HCT116 (cell line): ENCODE results near the gene SOST. TPM values are rescaled to one million over a fixed set of nuclear protein-coding genes. Genes with fewer than 3 reads are reported as not detected.

Experiments
- ATAC-seq: fragments of 200-7000 bp; cut with Tn5 transposase; 2 replicates; pipeline ENCODE4 v1.9.1; 2020; ENCODE audit warnings: mild to moderate bottlenecking, moderate library complexity
- BruUV-seq: library from RNA; stranded (reverse); fragments of 400-500 nt; replicated peaks from 2 replicates; lab custom pipeline; 2021; lab: Mats Ljungman, UMichigan
- CTCF ChIA-PET: fragments of 300-600 bp; sonication (Branson Sonifier 250); formaldehyde crosslinking; loops from one replicate; lab custom pipeline; 2021; ENCODE audit warnings: antibody characterized with exemption; lab: Charles Lee
- POLR2A ChIA-PET: fragments of 300-600, 350-600 bp; sonication (Branson Sonifier 250); formaldehyde crosslinking; loops from one replicate; lab custom pipeline; 2021; ENCODE audit warnings: antibody characterized with exemption; lab: Charles Lee
- RAD21 ChIA-PET, 2 experiments: fragments of 300-600 bp; sonication (Branson Sonifier 250); formaldehyde crosslinking; loops; one replicate each; lab custom pipeline; 2023; ENCODE audit warnings: low total read pairs in 2 of 2; ENCODE audit not compliant: uncharacterized antibody in 2 of 2, unreplicated experiment in 2 of 2, low non-redundant PET in 1 of 2; lab: Charles Lee
- DNase-seq: peaks from one replicate; pipeline ENCODE4 v3.0.0-alpha.2; 2010; ENCODE audit warnings: low read depth, low spot score
- H2AFZ ChIP-seq: fragments of 200-600 bp; shearing (Covaris generic), sonication (generic); 2 replicates; pipeline ENCODE4 v1.6.1; 2017; ENCODE audit warnings: low read depth, mixed run types, mixed read lengths, antibody characterized with exemption, low read length; ENCODE audit not compliant: poor library complexity, severe bottlenecking
- H3K27ac ChIP-seq: 2 replicates; pipeline ENCODE4 v1.5.1; 2012; ENCODE audit warnings: low read depth, low read length
- H3K27me3 ChIP-seq: fragments of 200-600 bp; sonication (generic); 2 replicates; pipeline ENCODE4 v1.6.1; 2016; ENCODE audit warnings: mixed run types, low read length, mixed read lengths; ENCODE audit not compliant: insufficient read depth
- H3K36me3 ChIP-seq, 2 experiments: fragments of 200-500 bp in 1 of 2; fragments of 200-600 bp in 1 of 2; sonication (Bioruptor generic) in 1 of 2; sonication (generic) in 1 of 2; 2 replicates each; pipeline versions ENCODE4 v1.5.1 to v1.6.1; 2014 to 2016; ENCODE audit warnings: low read length in 2 of 2, inconsistent platforms in 1 of 2, mixed read lengths in 1 of 2, mixed run types in 1 of 2; ENCODE audit not compliant: insufficient read depth in 2 of 2, control insufficient read depth in 1 of 2
- H3K4me1 ChIP-seq, 2 experiments: fragments of 200-600 bp in 1 of 2; sonication (generic) in 1 of 2; 2 replicates each; pipeline versions ENCODE4 v1.5.1 to v1.6.1; 2012 to 2017; ENCODE audit warnings: low read length in 2 of 2, inconsistent platforms in 1 of 2, mild to moderate bottlenecking in 1 of 2, mixed read lengths in 1 of 2, mixed run types in 1 of 2, moderate library complexity in 1 of 2; ENCODE audit not compliant: insufficient read depth in 2 of 2, control insufficient read depth in 1 of 2
- H3K4me2 ChIP-seq: fragments of 200-600 bp; sonication (generic); 2 replicates; pipeline ENCODE4 v1.6.1; 2017; ENCODE audit warnings: mixed run types, low read length, mixed read lengths
- H3K4me3 ChIP-seq, 2 experiments: fragments of 200-600 bp in 1 of 2; sonication (generic) in 1 of 2; replicated peaks in 1 of 2; 2 replicates each; pipeline ENCODE4 v1.5.1; 2011 to 2016; ENCODE audit warnings: low read length in 2 of 2, control low read depth in 1 of 2, low read depth in 1 of 2, mild to moderate bottlenecking in 1 of 2, mixed read lengths in 1 of 2, mixed run types in 1 of 2
- H3K79me2 ChIP-seq: fragments of 200-600 bp; sonication (generic); 2 replicates; pipeline ENCODE4 v1.6.1; 2017; ENCODE audit warnings: mild to moderate bottlenecking, mixed run types, low read length, moderate library complexity, mixed read lengths; ENCODE audit not compliant: insufficient read depth
- H3K9ac ChIP-seq: fragments of 200-600 bp; sonication (generic); 2 replicates; pipeline ENCODE4 v1.6.1; 2016; ENCODE audit warnings: low read length, mixed read lengths
- H3K9me2 ChIP-seq: fragments of 200-600 bp; sonication (generic), shearing (Covaris generic); 2 replicates; pipeline ENCODE4 v1.6.1; 2017; ENCODE audit warnings: mixed run types, mild to moderate bottlenecking, moderate library complexity; ENCODE audit not compliant: insufficient read depth
- H3K9me3 ChIP-seq, 2 experiments: fragments of 200-500 bp in 1 of 2; fragments of 200-600 bp in 1 of 2; sonication (Bioruptor generic) in 1 of 2; sonication (generic) in 1 of 2; 2 replicates each; pipeline ENCODE4 v1.6.1; 2014 to 2017; ENCODE audit warnings: low read length in 2 of 2, mixed read lengths in 2 of 2, inconsistent platforms in 1 of 2, low read depth in 1 of 2, mild to moderate bottlenecking in 1 of 2, mixed run types in 1 of 2, moderate library complexity in 1 of 2; ENCODE audit not compliant: control insufficient read depth in 1 of 2, insufficient read depth in 1 of 2
- H4K20me1 ChIP-seq: fragments of 200-600 bp; sonication (generic), shearing (Covaris generic); 2 replicates; pipeline ENCODE4 v1.6.1; 2017; ENCODE audit warnings: mixed run types, mild to moderate bottlenecking, moderate library complexity; ENCODE audit not compliant: insufficient read depth
- ATF3 ChIP-seq: IDR thresholded peaks from 2 replicates; pipeline ENCODE4 v1.6.1; 2012
- CBX3 ChIP-seq: IDR thresholded peaks from 2 replicates; pipeline ENCODE4 v1.6.1; 2012; ENCODE audit warnings: low read depth
- EGR1 ChIP-seq: IDR thresholded peaks from 2 replicates; pipeline ENCODE4 v1.6.1; 2012; ENCODE audit warnings: low read depth
- EZH2phosphoT487 ChIP-seq: fragments of 200-600 bp; IDR thresholded peaks from 2 replicates; pipeline ENCODE4 v1.6.1; 2018; ENCODE audit warnings: antibody characterized with exemption, borderline replicate concordance
- FOSL1 ChIP-seq: IDR thresholded peaks from 2 replicates; pipeline ENCODE4 v1.6.1; 2012; ENCODE audit warnings: low read depth
- JUND ChIP-seq: IDR thresholded peaks from 2 replicates; pipeline ENCODE4 v1.6.1; 2012
- POLR2A ChIP-seq: IDR thresholded peaks from 2 replicates; pipeline ENCODE4 v1.7.0; 2011; ENCODE audit warnings: borderline replicate concordance; ENCODE audit not compliant: insufficient read depth, insufficient read length; ENCODE audit errors: extremely low read depth
- POLR2AphosphoS5 ChIP-seq: IDR thresholded peaks from 2 replicates; pipeline ENCODE4 v1.6.1; 2011; ENCODE audit warnings: mild to moderate bottlenecking, low read depth, low read length, moderate library complexity
- RAD21 ChIP-seq: IDR thresholded peaks from 2 replicates; pipeline ENCODE4 v1.6.1; 2012; ENCODE audit warnings: low read depth, mild to moderate bottlenecking
- SIN3A ChIP-seq: IDR thresholded peaks from 2 replicates; pipeline ENCODE4 v1.6.1; 2012; ENCODE audit warnings: low read depth
- TCF7L2 ChIP-seq: IDR thresholded peaks from 2 replicates; pipeline ENCODE4 v1.7.0; 2011; ENCODE audit warnings: borderline replicate concordance, inconsistent platforms; ENCODE audit not compliant: insufficient read depth, insufficient read length; ENCODE audit errors: extremely low read depth
- ZBTB33 ChIP-seq: IDR thresholded peaks from 2 replicates; pipeline ENCODE4 v1.6.1; 2011; ENCODE audit warnings: mild to moderate bottlenecking, low read length, moderate library complexity; ENCODE audit not compliant: insufficient replicate concordance; ENCODE audit errors: extremely low read depth
- ZNF274 ChIP-seq: fragments of 200-500 bp; sonication (Bioruptor generic); IDR thresholded peaks from 2 replicates; pipeline ENCODE4 v1.6.1; 2014; ENCODE audit warnings: mild to moderate bottlenecking, low read depth, low read length, inconsistent platforms
- intact Hi-C: fragments of 100-400 bp; cut with micrococcal nuclease; formaldehyde crosslinking; loops from 2 replicates; pipeline ENCODE4 v1.10.0; 2022
- total RNA-seq: library from RNA; stranded (reverse); gene quantifications from one replicate; pipeline ENCODE4 v1.2.1, GENCODE V29; 2021; ENCODE audit not compliant: unreplicated experiment
- TF ChIP-seq, protein P1 (sequence below): IDR thresholded peaks from 2 replicates; pipeline ENCODE4 v1.6.1; 2012

The SOST gene
- total RNA-seq, 1 experiment from 2014 or later, result not detected

DNA sequence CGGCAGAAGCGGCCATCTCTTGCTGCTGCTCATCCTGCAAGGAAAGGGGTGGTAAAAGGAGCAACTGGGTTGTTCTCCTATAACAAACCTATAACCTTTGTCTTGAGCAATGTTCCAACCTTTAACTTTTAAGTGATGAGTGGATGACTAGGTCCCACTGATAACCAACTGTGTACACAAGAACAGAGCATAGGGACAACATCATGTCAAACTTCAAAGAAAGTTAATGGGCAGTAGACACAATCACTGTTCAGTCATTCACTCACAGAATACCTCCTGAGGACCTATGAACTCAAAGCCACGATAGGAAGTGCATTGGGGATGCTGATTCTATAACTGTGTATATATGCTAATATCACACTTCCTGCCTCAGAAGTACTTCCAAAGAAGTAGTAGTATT is 43.3 kb upstream of the SOST start:
- Histone ChIP-seq H2AFZ (no peak overlapping the region), H3K4me3 (no peak overlapping the region), H3K27ac (no peak overlapping the region), H3K79me2 (no peaks in the 10 kb centered on the region), H3K4me2 (no peak overlapping the region), H3K9me2 (no peaks in the 10 kb centered on the region), H3K36me3 (peaks cover 2 to 17% of the 10 kb centered on the region in 2 experiments; a peak in 2 of 4 replicates), H4K20me1 (no peaks in the 10 kb centered on the region), H3K4me1 (no peaks in the 10 kb centered on the region; a peak in 1 of 4 replicates), H3K9ac (no peak overlapping the region), H3K27me3 (no peaks in the 10 kb centered on the region), H3K9me3 (no peaks in the 10 kb centered on the region)
- ChIA-PET RAD21 (no interaction called here), CTCF (no interaction called here), POLR2A (no interaction called here)
- intact Hi-C loops, result no loop called here
- ATAC-seq (no peak), DNase-seq (no peak)
- BruUV-seq, result no TSS peak
- TF ChIP-seq, protein P1, sequence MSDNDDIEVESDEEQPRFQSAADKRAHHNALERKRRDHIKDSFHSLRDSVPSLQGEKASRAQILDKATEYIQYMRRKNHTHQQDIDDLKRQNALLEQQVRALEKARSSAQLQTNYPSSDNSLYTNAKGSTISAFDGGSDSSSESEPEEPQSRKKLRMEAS, result no peak
- TF ChIP-seq CBX3, result no peak
- no peak for TF ChIP-seq TCF7L2
- TF ChIP-seq POLR2AphosphoS5, result no peak
- no peak for TF ChIP-seq RAD21
- TF ChIP-seq ZNF274, result no peak
- no peak for TF ChIP-seq POLR2A

- no TSS peak for BruUV-seq
- intact Hi-C loops, result no loop called here
- H3K79me2 ChIP-seq, result no peaks in the 10 kb centered on the region
- no peak overlapping the region for H2AFZ ChIP-seq
- TF ChIP-seq CBX3 (no peak), ZBTB33 (no peak), RAD21 (no peak), JUND (no peak), SIN3A (no peak), EGR1 (no peak), TCF7L2 (no peak), ATF3 (no peak), EZH2phosphoT487 (no peak), FOSL1 (no peak)
- RAD21 ChIA-PET, result no interaction called here
- CTCF ChIA-PET, result no interaction called here
- no peak overlapping the region for H3K4me3 ChIP-seq
- no peak overlapping the region for H3K27ac ChIP-seq
- no peak overlapping the region for H3K9ac ChIP-seq
- H3K9me2 ChIP-seq, result no peaks in the 10 kb centered on the region
- ATAC-seq (no peak), DNase-seq (no peak)
- no peaks in the 10 kb centered on the region; a peak in 1 of 4 replicates for H3K4me1 ChIP-seq
- no peaks in the 10 kb centered on the region for H3K9me3 ChIP-seq
- POLR2A ChIA-PET, result interaction anchor here (0.7 kb wide), 1 partner anchor 39 kb away, joined by 3 read pairs; no protein-coding TSS in a partner anchor
- no peak overlapping the region for H3K4me2 ChIP-seq
- peaks cover 2 to 17% of the 10 kb centered on the region in 2 experiments; a peak in 2 of 4 replicates for H3K36me3 ChIP-seq
- H4K20me1 ChIP-seq, result no peaks in the 10 kb centered on the region
- H3K27me3 ChIP-seq, result no peaks in the 10 kb centered on the region
These were observed 42.1 kb upstream of the SOST start for GRCh38 chr17:43800736-43801135.
